Heart left ventricle (tissue), 16 donors: Measurements from ENCODE around the gene STRADA. TPM values are rescaled to one million over a fixed set of nuclear protein-coding genes. Genes with fewer than 3 reads are reported as not detected.
"Not testable (repeated sequence)": the region's sequence is repeated elsewhere in the genome, so short reads cannot be mapped to it uniquely, and the experiment has no call there.

ENCODE experiments used
- ATAC-seq, 4 donors: fragments of 200-7000 bp; cut with Tn5 transposase; one replicate each; pipeline ENCODE4 v1.9.1; 2020 to 2022; ENCODE audit warnings: moderate library complexity in 4 of 4, mild to moderate bottlenecking in 3 of 4, moderate number of reproducible peaks in 1 of 4
- DNase-seq, 5 donors: peaks; one replicate each; pipeline ENCODE4 v3.0.0-alpha.2; 2020
- H3K27ac ChIP-seq, 12 donors: fragments of 200-600 bp; sonication (generic) in 4 of 12; one replicate each; pipeline versions ENCODE4 v1.5.0 to v1.8.0; 2016 to 2022; ENCODE audit warnings: mild to moderate bottlenecking in 2 of 12
- H3K27me3 ChIP-seq, 9 donors: fragments of 200-600 bp; sonication (generic) in 2 of 9; one replicate each; pipeline versions ENCODE4 v1.5.1 to v1.8.0; 2016 to 2022; ENCODE audit warnings: mild to moderate bottlenecking in 3 of 9
- H3K36me3 ChIP-seq, 9 donors: fragments of 200-600 bp; sonication (generic) in 2 of 9; one replicate each; pipeline versions ENCODE4 v1.5.0 to v1.8.0; 2018 to 2022; ENCODE audit warnings: mild to moderate bottlenecking in 2 of 9
- H3K4me1 ChIP-seq, 12 donors: fragments of 200-600 bp; sonication (generic) in 4 of 12; one replicate each; pipeline versions ENCODE4 v1.5.0 to v1.8.0; 2016 to 2022; ENCODE audit warnings: mild to moderate bottlenecking in 3 of 12
- H3K4me3 ChIP-seq, 12 donors: fragments of 200-600 bp; sonication (generic) in 4 of 12; one replicate each; pipeline versions ENCODE4 v1.5.0 to v1.8.0; 2017 to 2022; ENCODE audit warnings: mild to moderate bottlenecking in 9 of 12, moderate library complexity in 4 of 12
- H3K9me3 ChIP-seq, 12 donors: fragments of 200-600 bp; sonication (generic) in 4 of 12; one replicate each; pipeline versions ENCODE4 v1.5.0 to v1.8.0; 2016 to 2022; ENCODE audit warnings: mild to moderate bottlenecking in 1 of 12
- CTCF ChIP-seq, 12 donors: fragments of 200-600 bp; sonication (generic) in 4 of 12; IDR thresholded peaks; one replicate each; pipeline versions ENCODE4 v1.5.0 to v1.8.0; 2018 to 2022; ENCODE audit warnings: antibody characterized with exemption in 12 of 12, mild to moderate bottlenecking in 5 of 12
- POLR2A ChIP-seq, 2 donors: fragments of 450-650 bp; IDR thresholded peaks; one replicate each; pipeline ENCODE4 v1.6.1; 2017; ENCODE audit warnings: antibody characterized with exemption in 2 of 2, mild to moderate bottlenecking in 2 of 2, moderate library complexity in 2 of 2
- WGBS, 4 donors: extraction: QIAGEN DNeasy Blood & Tissue Kit in 2 of 4; methylation state at CpG; one replicate each; pipeline versions ENCODE4 v1.1.5 to v1.1.7; 2013 to 2018; 5-methylcytosine and 5-hydroxymethylcytosine counted together
- intact Hi-C, 10 donors: fragments of 100-400 bp; cut with DNase I; formaldehyde crosslinking; loops; one replicate each; pipeline versions ENCODE4 v1.11.1 to v1.14.2; 2022
- polyA plus RNA-seq, 2 donors: library from polyadenylated mRNA; stranded (reverse); fragments of 200-250 nt; gene quantifications; one replicate each; pipeline ENCODE4 v1.2.3, GENCODE V29; 2013
- total RNA-seq, 9 donors: library from RNA; depleted of rRNA in 2 of 9; stranded (reverse); fragments of >200 nt in 2 of 9; fragmentation: NEBNext Ultra II Directional in 3 of 9; extraction: Animal tissue kit (Norgen Biotek cat#: 25700) in 3 of 9; gene quantifications; one replicate each; pipeline versions ENCODE4 v1.1.0 to v1.2.4, GENCODE V29; 2016 to 2023
- donor health status: ischemic (EF 13 %, LVEDD 7.1; RV severe dilation, severe dysfunction).
- donor health status: healthy with polysubstance abuse.
- donor health status: DM: no; HTN: yes; CAD: no.
- donor health status: DM: no; HTN: no; CAD: no.
- donor health status: ischemic (EF 25% LVEDD 6.9; RV normal size, moderate dysfunction).
- donor health status: ischemic (EF 25% LVEDD 5.7; RV mildly dilated, moderate dysfunction).
- donor health status: healthy.
- donor health status: DM: yes; HTN: yes; CAD: no.
- donor health status: ischemic (EF 35%, LVEDD 5.7; RV mildly dilated, moderate dysfunction).
- donor health status: nonischemic (EF 11% LVEDD 7.7; RV severe dilation, severe dysfunction).
- donor health status: DM: yes; HTN: yes; CAD: no.
- donor health status: PGD.
- donor health status: ischemic (EF 29% LVEDD 5.4; RV normal size, mild dysfunction).
- donor health status: nonischemic (EF 23%, LVEDD 6.1; RV moderate dilation, normal function).

Gene STRADA
- total and polyA plus RNA-seq, 11 donors: 10.2 to 26.1 (median 15.4) TPM

DNA sequence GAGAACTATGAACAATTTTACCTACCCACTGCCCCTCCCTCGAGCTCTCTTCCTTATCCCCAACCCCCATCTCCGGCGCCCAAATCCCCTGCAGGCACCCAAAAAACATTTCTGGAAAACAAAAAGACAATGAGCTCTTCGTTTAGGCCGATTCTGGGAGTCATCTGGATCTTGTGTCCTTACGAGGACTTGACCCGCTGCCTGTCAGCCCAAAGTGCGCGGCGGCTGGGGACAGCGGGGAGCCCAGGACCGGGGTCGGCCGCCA, 524 bp downstream of the STRADA start:
- intact Hi-C loops: loop anchor here in 2 of 10 donors (2.0 to 5.0 kb wide), 2 partner anchors 39 to 40 kb away; partner anchors contain the start of gene LIMD2 (in 2 of the 2)
- 0 to 1% (median 1%) methylated on average over 14 of the region's 14 CpGs for WGBS, 4 donors
- H3K27ac ChIP-seq: peak overlapping the region; percentile 56 to 96 (median 90)
- H3K27me3 ChIP-seq: no peaks in the 10 kb centered on the region
- TF ChIP-seq POLR2A (IDR thresholded peaks at IDR 0.05): no peak
- H3K4me3 ChIP-seq: peak overlapping the region; percentile 61 to 95 (median 78)
- ATAC-seq: peak in 2 of 4 donors; percentile 1 to 53
- peaks cover 0 to 19% (median 16%) of the 10 kb centered on the region in 9 donors for H3K36me3 ChIP-seq
- peaks cover 0 to 22% (median 12%) of the 10 kb centered on the region in 12 donors for H3K4me1 ChIP-seq
- DNase-seq: peak in 1 of 5 donors; percentile 80
- H3K9me3 ChIP-seq: no peaks in the 10 kb centered on the region

DNA sequence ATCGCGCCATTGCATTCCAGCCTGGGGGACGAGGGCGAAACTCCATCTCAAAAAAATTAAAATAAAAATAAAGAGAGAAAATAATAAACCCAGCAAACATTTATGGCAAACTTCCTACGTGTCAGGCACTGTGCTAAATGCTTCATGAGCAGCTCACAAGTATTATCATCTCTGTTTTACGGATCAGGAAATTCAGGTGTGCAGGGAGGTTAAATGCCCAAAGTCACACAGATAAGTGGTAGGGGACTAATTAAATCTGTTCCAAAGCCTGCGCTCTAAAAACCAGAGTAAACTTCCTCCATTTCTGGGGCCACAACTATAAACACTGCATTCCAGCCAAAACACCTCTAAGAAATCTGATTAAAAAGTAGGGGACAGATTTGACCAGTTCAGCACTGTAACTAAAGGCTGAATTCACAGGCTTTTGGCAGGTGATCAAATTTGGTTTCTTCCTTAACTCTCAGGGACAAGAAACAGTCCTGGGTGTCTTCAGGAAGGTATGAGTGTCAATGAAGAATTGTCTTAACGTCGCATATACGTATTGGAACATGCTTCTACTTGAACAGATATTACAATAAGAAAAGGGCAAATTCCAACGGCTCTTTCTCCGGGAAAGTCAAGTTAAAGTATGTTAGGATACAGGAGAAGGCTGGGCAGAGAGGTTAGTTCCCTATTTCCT, 996 bp downstream of the STRADA start:
- intact Hi-C loops: loop anchor here in 2 of 10 donors (2.0 to 5.0 kb wide), 2 partner anchors 38 to 40 kb away; partner anchors contain the start of gene LIMD2 (in 2 of the 2)
- no peak for TF ChIP-seq CTCF (IDR thresholded peaks at IDR 0.05)
- TF ChIP-seq POLR2A (IDR thresholded peaks at IDR 0.05): no peak
- peak overlapping the region; percentile 56 to 96 (median 90) for H3K27ac ChIP-seq
- ATAC-seq: no peak
- 41 to 44% (median 43%) methylated on average over 12 of the region's 12 CpGs for WGBS, 4 donors
- H3K27me3 ChIP-seq: no peaks in the 10 kb centered on the region
- H3K36me3 ChIP-seq: peaks cover 0 to 15% (median 11%) of the 10 kb centered on the region in 9 donors
- H3K4me1 ChIP-seq: peaks cover 0 to 22% (median 12%) of the 10 kb centered on the region in 12 donors
- peak overlapping the region; percentile 61 to 95 (median 78) for H3K4me3 ChIP-seq
- H3K9me3 ChIP-seq: no peaks in the 10 kb centered on the region
- no peak for DNase-seq

GRCh38 chr17:63735691-63736090, 5.9 kb downstream of the STRADA start:
- WGBS, 4 donors: 94 to 99% (median 96%) methylated on average over 8 of the region's 8 CpGs
- H3K4me1 ChIP-seq: peaks cover 0 to 10% (median 6%) of the 10 kb centered on the region in 12 donors
- no peaks in the 10 kb centered on the region for H3K9me3 ChIP-seq

GRCh38 chr17:63722403-63722802, 19.2 kb downstream of the STRADA start:
- ATAC-seq (peak in 2 of 4 donors; percentile 29 to 56), DNase-seq (no peak)
- H3K4me1 ChIP-seq: peaks cover 0 to 18% (median 2%) of the 10 kb centered on the region in 12 donors
- no peak overlapping the region for H3K27ac ChIP-seq
- no peak for TF ChIP-seq POLR2A (IDR thresholded peaks at IDR 0.05)
- no peak for TF ChIP-seq CTCF (IDR thresholded peaks at IDR 0.05)
- H3K27me3 ChIP-seq: no peaks in the 10 kb centered on the region
- no peaks in the 10 kb centered on the region for H3K9me3 ChIP-seq
- no peak overlapping the region for H3K4me3 ChIP-seq
- peaks cover 0 to 64% (median 41%) of the 10 kb centered on the region in 9 donors for H3K36me3 ChIP-seq
- intact Hi-C loops: no loop called here
- 38 to 59% (median 51%) methylated on average over 2 of the region's 2 CpGs for WGBS, 4 donors

More at GRCh38 chr17:63735691-63736090, 5.9 kb downstream of the STRADA start:
- no peak for ATAC-seq
- Histone ChIP-seq H3K27me3 (no peaks in the 10 kb centered on the region), H3K27ac (no peak overlapping the region), H3K36me3 (peaks cover 0 to 10% (median 0%) of the 10 kb centered on the region in 9 donors), H3K4me3 (no peak overlapping the region)
- DNase-seq: no peak
- TF ChIP-seq CTCF (IDR thresholded peaks at IDR 0.05) (no peak), POLR2A (IDR thresholded peaks at IDR 0.05) (no peak)
- intact Hi-C loops: no loop called here

GRCh38 chr17:63720194-63720593, 21.4 kb downstream of the STRADA start:
- H3K27ac ChIP-seq, intact Hi-C loops, H3K4me3 ChIP-seq, H3K27me3 ChIP-seq, ATAC-seq, H3K9me3 ChIP-seq, DNase-seq: not testable (repeated sequence)
- Histone ChIP-seq H3K36me3 (peaks cover 0 to 54% (median 30%) of the 10 kb centered on the region in 9 donors), H3K4me1 (peaks cover 0 to 18% (median 2%) of the 10 kb centered on the region in 12 donors)
- WGBS, 4 donors: 97 to 98% (median 98%) methylated on average over 5 of the region's 5 CpGs
